Stimulated activated CD8-positive, alpha-beta memory T cell treated with anti-CD3 and anti-CD28 coated beads, Interleukin-12 subunit alpha, Interleukin-12 subunit beta, amount 100 ng/mL, for 24 hours (primary cell): ENCODE data around the gene SMIM5.

ENCODE experiments used
- DNase-seq: peaks from one replicate; pipeline ENCODE4 v3.0.0-alpha.2; 2020; ENCODE audit errors: extremely low read depth

The SMIM5 gene

GRCh38 chr17:75603123-75603522 is 30.1 kb upstream of the SMIM5 start:
- DNase-seq: no peak

- DNase-seq: no peak
Measured at GRCh38 chr17:75604034-75604695, 29.1 kb upstream of the SMIM5 start.

GRCh38 chr17:75605790-75606189 is 27.4 kb upstream of the SMIM5 start:
- DNase-seq: no peak

GRCh38 chr17:75607086-75607485 is 26.1 kb upstream of the SMIM5 start:
- DNase-seq: no peak

- no peak for DNase-seq
Measured at GRCh38 chr17:75610103-75610984, 22.9 kb upstream of the SMIM5 start.

- no peak for DNase-seq
Measured at GRCh38 chr17:75611851-75612429, 21.3 kb upstream of the SMIM5 start.

GRCh38 chr17:75612906-75613626 is 20.2 kb upstream of the SMIM5 start:
- no peak for DNase-seq

- DNase-seq: no peak
Measured at GRCh38 chr17:75614006-75614405, 19.2 kb upstream of the SMIM5 start.

GRCh38 chr17:75614556-75615270 is 18.5 kb upstream of the SMIM5 start:
- no peak for DNase-seq

- no peak for DNase-seq
Measured at GRCh38 chr17:75615301-75615700, 17.9 kb upstream of the SMIM5 start.

GRCh38 chr17:75616521-75617122 is 16.6 kb upstream of the SMIM5 start:
- no peak for DNase-seq

GRCh38 chr17:75617218-75617617 is 16.0 kb upstream of the SMIM5 start:
- DNase-seq: no peak

- DNase-seq: no peak
Measured at GRCh38 chr17:75617675-75618074, 15.6 kb upstream of the SMIM5 start.

GRCh38 chr17:75619506-75620431 is 13.5 kb upstream of the SMIM5 start:
- DNase-seq: no peak

GRCh38 chr17:75621489-75621888 is 11.7 kb upstream of the SMIM5 start:
- DNase-seq: no peak

GRCh38 chr17:75622076-75622475 is 11.2 kb upstream of the SMIM5 start:
- no peak for DNase-seq

GRCh38 chr17:75622771-75623273 is 10.4 kb upstream of the SMIM5 start:
- DNase-seq: no peak

GRCh38 chr17:75623386-75623785 is 9.8 kb upstream of the SMIM5 start:
- no peak for DNase-seq

GRCh38 chr17:75624021-75624420 is 9.2 kb upstream of the SMIM5 start:
- no peak for DNase-seq
